Adrenal gland (tissue), 5 donors: ENCODE data around the gene REPS1.

Experiments used
- CTCF ChIP-seq, 6 experiments: fragments of 450-650 bp in 4 of 6; fragments of 200-600 bp in 2 of 6; sonication (generic) in 1 of 6; IDR thresholded peaks; 1 replicate in 5 of 6; 2 replicates in 1 of 6; pipeline versions ENCODE4 v1.5.1 to v1.8.0; 2016 to 2021; ENCODE audit warnings: antibody characterized with exemption in 6 of 6, mild to moderate bottlenecking in 2 of 6, moderate library complexity in 1 of 6
- POLR2A ChIP-seq, 2 donors: fragments of 450-650 bp; IDR thresholded peaks; one replicate each; pipeline ENCODE4 v1.6.1; 2017; ENCODE audit warnings: antibody characterized with exemption in 2 of 2, mild to moderate bottlenecking in 2 of 2, moderate library complexity in 1 of 2
- donor health status: DM: no; HTN: no; CAD: no.

- TF ChIP-seq POLR2A (IDR thresholded peaks at IDR 0.05) (no peak), CTCF (IDR thresholded peaks at IDR 0.05) (no peak)
Observed at GRCh38 chr6:138959521-138959920, 28.5 kb downstream of the REPS1 start.
